Vagina (tissue), 2 donors: ENCODE results near the gene C12orf76.

Experiments
- CTCF ChIP-seq, 3 experiments: fragments of 450-650 bp in 2 of 3; fragments of 200-600 bp in 1 of 3; sonication (generic) in 1 of 3; IDR thresholded peaks; one replicate each; pipeline ENCODE4 v1.5.1; 2017 to 2019; ENCODE audit warnings: antibody characterized with exemption in 3 of 3, mild to moderate bottlenecking in 2 of 3, moderate library complexity in 2 of 3
- POLR2A ChIP-seq, 2 donors: fragments of 450-650 bp; IDR thresholded peaks; one replicate each; pipeline ENCODE4 v1.6.1; 2017; ENCODE audit warnings: antibody characterized with exemption in 2 of 2, mild to moderate bottlenecking in 2 of 2, moderate library complexity in 2 of 2

DNA sequence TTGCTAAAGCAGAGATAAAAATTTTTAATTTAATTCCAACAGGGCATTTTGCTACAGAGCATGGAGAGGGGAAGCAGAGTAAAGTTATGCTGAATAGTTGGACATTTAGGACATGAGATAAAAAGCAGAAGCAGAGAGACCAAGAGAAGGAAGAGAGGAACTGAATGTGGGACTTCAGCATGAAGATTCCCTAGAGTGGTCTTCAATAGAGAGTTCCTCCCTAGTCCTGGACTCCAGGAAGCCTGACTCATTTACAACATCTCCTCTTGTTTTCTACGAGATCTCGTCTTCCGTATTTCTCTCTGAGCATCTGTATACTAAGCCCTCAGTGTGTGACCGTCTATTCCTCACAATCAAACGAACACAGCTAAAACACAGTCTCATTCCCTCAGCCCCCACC lies 40.6 kb upstream of the C12orf76 start:
- TF ChIP-seq POLR2A (IDR thresholded peaks at IDR 0.05), result no peak
- TF ChIP-seq CTCF (IDR thresholded peaks at IDR 0.05), result no peak
